GM12891 (cell line): ENCODE results near the gene ZNF460.

Experiments
- DNase-seq: peaks from one replicate; pipeline ENCODE4 v3.0.0; 2011; ENCODE audit warnings: low spot score; ENCODE audit not compliant: insufficient read length
- FAIRE-seq: peaks from 2 replicates; lab custom pipeline; 2011; peaks lifted over from hg19 to GRCh38; lab: Jason Lieb, UNC
- PAX5 ChIP-seq: IDR thresholded peaks from 2 replicates; pipeline ENCODE4 v1.6.1; 2011; ENCODE audit warnings: low read length, moderate library complexity, mild to moderate bottlenecking; ENCODE audit not compliant: insufficient read depth, severe bottlenecking
- POLR2A ChIP-seq: IDR thresholded peaks from 2 replicates; pipeline ENCODE4 v1.6.1; 2011; ENCODE audit warnings: low read depth, low read length, control low read depth
- POLR2AphosphoS5 ChIP-seq: IDR thresholded peaks from 2 replicates; pipeline ENCODE4 v1.6.1; 2011; ENCODE audit warnings: low read depth, low read length, control low read depth
- POU2F2 ChIP-seq: IDR thresholded peaks from 2 replicates; pipeline ENCODE4 v1.6.1; 2011; ENCODE audit warnings: low read depth, mild to moderate bottlenecking, control low read depth, low read length, moderate library complexity
- SPI1 ChIP-seq: IDR thresholded peaks from 2 replicates; pipeline ENCODE4 v1.6.1; 2011; ENCODE audit warnings: low read depth, low read length, control low read depth
- TAF1 ChIP-seq: IDR thresholded peaks from 2 replicates; pipeline ENCODE4 v1.6.1; 2011; ENCODE audit warnings: low read depth, low read length, control low read depth

ZNF460 gene

GRCh38 chr19:57279418-57280164 is 694 bp upstream of the ZNF460 start:
- DNase-seq, result peak; percentile 56
- peak; percentile 87 for FAIRE-seq
- TF ChIP-seq SPI1 (peak; percentile 39; the same call in 1 of the 2 replicates), POLR2A (peak; percentile 93), TAF1 (0 out of 2 replicates have a peak, but pooled peaks have one; percentile 48), POU2F2 (peak; percentile 55), POLR2AphosphoS5 (peak; percentile 88), PAX5 (no peak)

GRCh38 chr19:57280962-57281400 is 696 bp downstream of the ZNF460 start:
- DNase-seq (no peak), FAIRE-seq (peak; percentile 74)
- peak; percentile 57; the same call in 1 of the 2 replicates for TF ChIP-seq SPI1
- no peak for TF ChIP-seq POLR2AphosphoS5
- no peak for TF ChIP-seq PAX5

GRCh38 chr19:57282011-57282643 is 1.8 kb downstream of the ZNF460 start:
- DNase-seq (no peak), FAIRE-seq (peak; percentile 20)
- TF ChIP-seq POU2F2, result no peak
- TF ChIP-seq POLR2AphosphoS5, result no peak

- DNase-seq (no peak), FAIRE-seq (no peak)
- TF ChIP-seq SPI1 (peak; percentile 65), POLR2A (0 out of 2 replicates have a peak, but pooled peaks have one; percentile 18), POLR2AphosphoS5 (no peak)
Observed at GRCh38 chr19:57288373-57288772, 8.1 kb downstream of the ZNF460 start.

- TF ChIP-seq POU2F2 (no peak), PAX5 (no peak), POLR2A (no peak), POLR2AphosphoS5 (no peak), TAF1 (no peak), SPI1 (no peak)
- FAIRE-seq (no peak), DNase-seq (no peak)
Observed at GRCh38 chr19:57290970-57291369, 10.7 kb downstream of the ZNF460 start.

GRCh38 chr19:57292547-57292946 is 12.3 kb downstream of the ZNF460 start:
- no peak for DNase-seq
- no peak for FAIRE-seq
- TF ChIP-seq TAF1 (no peak), SPI1 (no peak), PAX5 (no peak), POU2F2 (no peak)

- FAIRE-seq (no peak), DNase-seq (no peak)
- TF ChIP-seq POLR2AphosphoS5 (no peak), POU2F2 (no peak), TAF1 (no peak), POLR2A (no peak), PAX5 (no peak), SPI1 (no peak)
Observed at GRCh38 chr19:57293719-57294118, 13.4 kb downstream of the ZNF460 start.

GRCh38 chr19:57302020-57302465 is 21.8 kb downstream of the ZNF460 start:
- TF ChIP-seq POU2F2 (no peak), TAF1 (no peak), PAX5 (no peak), POLR2AphosphoS5 (no peak), SPI1 (no peak), POLR2A (no peak; the same call in 1 of the 2 replicates)
- DNase-seq (no peak), FAIRE-seq (no peak)

- no peak for DNase-seq
- no peak for FAIRE-seq
- TF ChIP-seq POLR2AphosphoS5 (peak; percentile 62), SPI1 (no peak), POLR2A (peak; percentile 35; the same call in 1 of the 2 replicates), PAX5 (no peak), POU2F2 (peak; percentile 13; the same call in 1 of the 2 replicates), TAF1 (no peak)
Observed at GRCh38 chr19:57302727-57303401, 22.6 kb downstream of the ZNF460 start.
